GM12874 (cell line): ENCODE results near the gene STK24.

Experiments used
- CTCF ChIP-seq: IDR thresholded peaks from 2 replicates; pipeline ENCODE4 v1.5.1; 2011; ENCODE audit warnings: low read depth, mild to moderate bottlenecking, control low read depth, low read length, moderate library complexity; ENCODE audit not compliant: insufficient read depth

Gene STK24

GRCh38 chr13:98585398-98585754, 8.5 kb upstream of the STK24 start:
- TF ChIP-seq CTCF = no peak

- TF ChIP-seq CTCF = no peak
Observed at GRCh38 chr13:98584668-98585397, 7.9 kb upstream of the STK24 start.

GRCh38 chr13:98582947-98583346, 6.0 kb upstream of the STK24 start:
- TF ChIP-seq CTCF = no peak

GRCh38 chr13:98581971-98582702, 5.2 kb upstream of the STK24 start:
- no peak for TF ChIP-seq CTCF

- no peak for TF ChIP-seq CTCF
Observed at GRCh38 chr13:98581381-98581780, 4.5 kb upstream of the STK24 start.

- TF ChIP-seq CTCF = no peak
Observed at GRCh38 chr13:98580420-98580819, 3.5 kb upstream of the STK24 start.

- no peak for TF ChIP-seq CTCF
Observed at GRCh38 chr13:98577836-98578285, 954 bp upstream of the STK24 start.
